ENCODE data around the gene ENAH. TPM values are rescaled to one million over a fixed set of nuclear protein-coding genes. Genes with fewer than 3 reads are reported as not detected.

ENAH gene
- total and polyA plus RNA-seq, 2 experiments from 2014 or later, result 109 to 184 TPM

DNA sequence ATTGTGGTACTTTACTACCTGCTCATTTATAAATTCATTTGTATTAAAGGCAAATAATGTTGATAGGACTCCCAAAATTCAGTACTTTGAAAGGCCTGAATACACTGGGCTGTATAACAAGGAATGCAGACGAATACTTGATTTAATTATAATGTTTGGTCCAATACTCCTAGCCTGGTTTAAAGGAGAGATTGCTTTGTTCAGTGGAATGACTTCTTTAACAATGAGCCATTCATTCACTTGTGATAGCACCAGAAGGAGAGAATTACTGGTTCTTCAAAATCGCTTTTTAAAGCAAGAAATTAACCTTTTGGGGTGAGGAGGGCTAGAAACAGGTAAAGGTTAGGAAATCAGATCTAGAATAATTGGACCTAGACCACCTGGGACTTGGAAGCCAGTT lies 28.3 kb upstream of the ENAH start:
- no peak for TF ChIP-seq ETS1 (IDR thresholded peaks at IDR 0.05)
- TF ChIP-seq STAT1 (IDR thresholded peaks at IDR 0.05; ENCODE audit: unreplicated experiment), result no peak
- TF ChIP-seq JUNB (IDR thresholded peaks at IDR 0.05; ENCODE audit: unreplicated experiment), result no peak
- TF ChIP-seq CTCF (conservative IDR thresholded peaks at IDR 0.05; ENCODE audit: low read depth in 2 of 2), result no peak
- no peak for TF ChIP-seq CREB1 (CRISPR knock-in tag; IDR thresholded peaks at IDR 0.05; ENCODE audit: low read depth)
- TF ChIP-seq POLR2AphosphoS5 (IDR thresholded peaks at IDR 0.05; ENCODE audit: low read depth), result no peak
- TF ChIP-seq ZNF114 (CRISPR knock-in tag; IDR thresholded peaks at IDR 0.05), result no peak
- no peak for TF ChIP-seq NANOG (IDR thresholded peaks at IDR 0.05; ENCODE audit: borderline replicate concordance)
- no peak for TF ChIP-seq EZH2phosphoT487 (IDR thresholded peaks at IDR 0.05; ENCODE audit: unreplicated experiment)
- TF ChIP-seq, protein P1, sequence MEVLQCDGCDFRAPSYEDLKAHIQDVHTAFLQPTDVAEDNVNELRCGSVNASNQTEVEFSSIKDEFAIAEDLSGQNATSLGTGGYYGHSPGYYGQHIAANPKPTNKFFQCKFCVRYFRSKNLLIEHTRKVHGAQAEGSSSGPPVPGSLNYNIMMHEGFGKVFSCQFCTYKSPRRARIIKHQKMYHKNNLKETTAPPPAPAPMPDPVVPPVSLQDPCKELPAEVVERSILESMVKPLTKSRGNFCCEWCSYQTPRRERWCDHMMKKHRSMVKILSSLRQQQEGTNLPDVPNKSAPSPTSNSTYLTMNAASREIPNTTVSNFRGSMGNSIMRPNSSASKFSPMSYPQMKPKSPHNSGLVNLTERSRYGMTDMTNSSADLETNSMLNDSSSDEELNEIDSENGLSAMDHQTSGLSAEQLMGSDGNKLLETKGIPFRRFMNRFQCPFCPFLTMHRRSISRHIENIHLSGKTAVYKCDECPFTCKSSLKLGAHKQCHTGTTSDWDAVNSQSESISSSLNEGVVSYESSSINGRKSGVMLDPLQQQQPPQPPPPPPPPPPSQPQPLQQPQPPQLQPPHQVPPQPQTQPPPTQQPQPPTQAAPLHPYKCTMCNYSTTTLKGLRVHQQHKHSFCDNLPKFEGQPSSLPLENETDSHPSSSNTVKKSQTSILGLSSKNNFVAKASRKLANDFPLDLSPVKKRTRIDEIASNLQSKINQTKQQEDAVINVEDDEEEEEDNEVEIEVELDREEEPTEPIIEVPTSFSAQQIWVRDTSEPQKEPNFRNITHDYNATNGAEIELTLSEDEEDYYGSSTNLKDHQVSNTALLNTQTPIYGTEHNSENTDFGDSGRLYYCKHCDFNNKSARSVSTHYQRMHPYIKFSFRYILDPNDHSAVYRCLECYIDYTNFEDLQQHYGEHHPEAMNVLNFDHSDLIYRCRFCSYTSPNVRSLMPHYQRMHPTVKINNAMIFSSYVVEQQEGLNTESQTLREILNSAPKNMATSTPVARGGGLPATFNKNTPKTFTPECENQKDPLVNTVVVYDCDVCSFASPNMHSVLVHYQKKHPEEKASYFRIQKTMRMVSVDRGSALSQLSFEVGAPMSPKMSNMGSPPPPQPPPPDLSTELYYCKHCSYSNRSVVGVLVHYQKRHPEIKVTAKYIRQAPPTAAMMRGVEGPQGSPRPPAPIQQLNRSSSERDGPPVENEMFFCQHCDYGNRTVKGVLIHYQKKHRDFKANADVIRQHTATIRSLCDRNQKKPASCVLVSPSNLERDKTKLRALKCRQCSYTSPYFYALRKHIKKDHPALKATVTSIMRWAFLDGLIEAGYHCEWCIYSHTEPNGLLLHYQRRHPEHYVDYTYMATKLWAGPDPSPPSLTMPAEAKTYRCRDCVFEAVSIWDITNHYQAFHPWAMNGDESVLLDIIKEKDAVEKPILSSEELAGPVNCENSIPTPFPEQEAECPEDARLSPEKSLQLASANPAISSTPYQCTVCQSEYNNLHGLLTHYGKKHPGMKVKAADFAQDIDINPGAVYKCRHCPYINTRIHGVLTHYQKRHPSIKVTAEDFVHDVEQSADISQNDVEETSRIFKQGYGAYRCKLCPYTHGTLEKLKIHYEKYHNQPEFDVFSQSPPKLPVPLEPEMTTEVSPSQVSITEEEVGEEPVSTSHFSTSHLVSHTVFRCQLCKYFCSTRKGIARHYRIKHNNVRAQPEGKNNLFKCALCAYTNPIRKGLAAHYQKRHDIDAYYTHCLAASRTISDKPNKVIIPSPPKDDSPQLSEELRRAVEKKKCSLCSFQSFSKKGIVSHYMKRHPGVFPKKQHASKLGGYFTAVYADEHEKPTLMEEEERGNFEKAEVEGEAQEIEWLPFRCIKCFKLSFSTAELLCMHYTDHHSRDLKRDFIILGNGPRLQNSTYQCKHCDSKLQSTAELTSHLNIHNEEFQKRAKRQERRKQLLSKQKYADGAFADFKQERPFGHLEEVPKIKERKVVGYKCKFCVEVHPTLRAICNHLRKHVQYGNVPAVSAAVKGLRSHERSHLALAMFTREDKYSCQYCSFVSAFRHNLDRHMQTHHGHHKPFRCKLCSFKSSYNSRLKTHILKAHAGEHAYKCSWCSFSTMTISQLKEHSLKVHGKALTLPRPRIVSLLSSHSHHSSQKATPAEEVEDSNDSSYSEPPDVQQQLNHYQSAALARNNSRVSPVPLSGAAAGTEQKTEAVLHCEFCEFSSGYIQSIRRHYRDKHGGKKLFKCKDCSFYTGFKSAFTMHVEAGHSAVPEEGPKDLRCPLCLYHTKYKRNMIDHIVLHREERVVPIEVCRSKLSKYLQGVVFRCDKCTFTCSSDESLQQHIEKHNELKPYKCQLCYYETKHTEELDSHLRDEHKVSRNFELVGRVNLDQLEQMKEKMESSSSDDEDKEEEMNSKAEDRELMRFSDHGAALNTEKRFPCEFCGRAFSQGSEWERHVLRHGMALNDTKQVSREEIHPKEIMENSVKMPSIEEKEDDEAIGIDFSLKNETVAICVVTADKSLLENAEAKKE (CRISPR knock-in tag; IDR thresholded peaks at IDR 0.05), result no peak
- Histone ChIP-seq H4K20me1 (replicated peaks; ENCODE audit: insufficient read depth) (no peaks in the 10 kb centered on the region), H3K9me2 (ENCODE audit: insufficient read depth) (no peaks in the 10 kb centered on the region), H3K36me3 (ENCODE audit: insufficient read depth) (no peaks in the 10 kb centered on the region), H3K4me1 (ENCODE audit: insufficient read depth) (no peaks in the 10 kb centered on the region; the same call in 1 of the 2 replicates), H2AFZ (no peak overlapping the region), H3K4me2 (no peak overlapping the region), H3K27me3 (ENCODE audit: insufficient read depth) (peaks cover 21% of the 10 kb centered on the region; the same call in 1 of the 2 replicates), H3F3A (replicated peaks; ENCODE audit: low read depth) (no peaks in the 10 kb centered on the region), H3K4me3 (no peak overlapping the region), H3K79me2 (replicated peaks; ENCODE audit: insufficient read depth) (no peaks in the 10 kb centered on the region), H3K27ac (ENCODE audit: low read depth) (no peak overlapping the region)
- H3K4me3 Mint-ChIP-seq, result no peak overlapping the region
- no peaks in the 10 kb centered on the region for H3K9me3 Mint-ChIP-seq
- H3K36me3 Mint-ChIP-seq (ENCODE audit: low read depth), result no peaks in the 10 kb centered on the region
- no peak overlapping the region for H3K27ac Mint-ChIP-seq
- no peak for DNase-seq (ENCODE audit: low spot score)
- H3K27me3 Mint-ChIP-seq (ENCODE audit: insufficient read depth, low read depth, poor library complexity), result peaks cover 18% of the 10 kb centered on the region
- ATAC-seq, result no peak
- H3K4me1 Mint-ChIP-seq, result peaks cover 10% of the 10 kb centered on the region; the same call in 2 of the 3 replicates
